Kidney epithelial cell (primary cell): ENCODE measurements around the gene LRRC7. TPM values are rescaled to one million over a fixed set of nuclear protein-coding genes. Genes with fewer than 3 reads are reported as not detected.
A peak's percentile ranks its signal among the peaks of the same experiment; 100 is the strongest.

Experiments
- DNase-seq: peaks from one replicate; pipeline ENCODE4 v3.0.0-alpha.2; 2010; ENCODE audit warnings: low read depth
- H3K27me3 ChIP-seq: 2 replicates; pipeline ENCODE4 v1.6.0; 2011; ENCODE audit warnings: low read length; ENCODE audit not compliant: control insufficient read depth, insufficient read depth
- H3K36me3 ChIP-seq: 2 replicates; pipeline ENCODE4 v1.5.1; 2011; ENCODE audit warnings: low read length; ENCODE audit not compliant: control insufficient read depth, insufficient read depth
- H3K4me3 ChIP-seq: 2 replicates; pipeline ENCODE4 v1.5.1; 2011; ENCODE audit warnings: low read depth, mild to moderate bottlenecking, control low read depth, low read length
- total RNA-seq: library from RNA; depleted of rRNA; stranded (reverse); fragments of >200 nt; gene quantifications from 2 replicates; pipeline ENCODE4 v1.2.3, GENCODE V29; 2015
- TF ChIP-seq, protein P1 (sequence below): IDR thresholded peaks from 2 replicates; pipeline ENCODE4 v1.5.1; 2011; ENCODE audit warnings: mild to moderate bottlenecking, moderate library complexity, low read length, control low read depth, inconsistent platforms; ENCODE audit not compliant: insufficient read depth, poor library complexity, severe bottlenecking

Gene LRRC7
- total RNA-seq, result 0.04 TPM in 1 of 2 replicates, not detected in the other

DNA sequence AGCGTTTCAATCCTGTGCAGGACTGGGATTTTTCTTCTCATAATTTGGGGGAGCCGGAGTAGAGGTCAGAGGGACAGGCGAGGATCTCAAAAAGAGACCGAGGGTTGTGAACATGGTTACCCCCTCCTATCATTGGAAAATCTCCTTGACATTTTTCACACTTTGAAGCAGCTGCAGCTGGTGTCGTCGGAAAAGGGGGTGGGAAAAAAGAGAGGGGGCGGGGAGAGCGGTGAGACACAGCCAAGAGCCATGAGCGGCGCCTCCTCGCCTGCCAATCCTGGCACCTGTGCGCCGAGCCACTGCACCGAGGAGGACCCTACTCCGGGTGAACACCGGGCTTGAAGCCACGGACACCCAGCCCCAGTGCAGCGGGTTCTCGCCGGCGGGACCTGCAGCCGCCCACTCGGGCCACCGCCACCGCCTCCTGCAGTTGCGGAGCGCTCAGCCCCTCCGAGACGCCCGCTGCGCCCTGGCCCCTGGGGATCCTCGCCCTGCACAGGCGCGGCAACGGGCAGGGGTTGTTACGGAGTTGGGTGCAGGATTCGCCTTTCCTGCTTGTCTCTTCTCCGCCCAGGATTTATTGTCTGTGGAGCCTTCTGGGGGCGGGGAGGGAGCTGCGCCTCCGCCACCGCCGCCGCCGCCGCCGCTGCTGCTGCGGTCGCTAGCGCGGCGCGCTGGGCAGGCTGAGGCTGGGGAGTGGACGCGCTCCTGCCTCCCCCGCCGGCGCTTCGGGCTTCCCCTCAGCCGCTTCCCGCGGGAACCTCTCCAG, at the start of gene LRRC7:
Gene LRRC7 (plus strand): TSS at position 271 of the 769 bp plus-strand sequence. CDS start 718 bp downstream, outside the sequence.
- no peak for DNase-seq
- TF ChIP-seq, protein P1, sequence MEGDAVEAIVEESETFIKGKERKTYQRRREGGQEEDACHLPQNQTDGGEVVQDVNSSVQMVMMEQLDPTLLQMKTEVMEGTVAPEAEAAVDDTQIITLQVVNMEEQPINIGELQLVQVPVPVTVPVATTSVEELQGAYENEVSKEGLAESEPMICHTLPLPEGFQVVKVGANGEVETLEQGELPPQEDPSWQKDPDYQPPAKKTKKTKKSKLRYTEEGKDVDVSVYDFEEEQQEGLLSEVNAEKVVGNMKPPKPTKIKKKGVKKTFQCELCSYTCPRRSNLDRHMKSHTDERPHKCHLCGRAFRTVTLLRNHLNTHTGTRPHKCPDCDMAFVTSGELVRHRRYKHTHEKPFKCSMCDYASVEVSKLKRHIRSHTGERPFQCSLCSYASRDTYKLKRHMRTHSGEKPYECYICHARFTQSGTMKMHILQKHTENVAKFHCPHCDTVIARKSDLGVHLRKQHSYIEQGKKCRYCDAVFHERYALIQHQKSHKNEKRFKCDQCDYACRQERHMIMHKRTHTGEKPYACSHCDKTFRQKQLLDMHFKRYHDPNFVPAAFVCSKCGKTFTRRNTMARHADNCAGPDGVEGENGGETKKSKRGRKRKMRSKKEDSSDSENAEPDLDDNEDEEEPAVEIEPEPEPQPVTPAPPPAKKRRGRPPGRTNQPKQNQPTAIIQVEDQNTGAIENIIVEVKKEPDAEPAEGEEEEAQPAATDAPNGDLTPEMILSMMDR, result no peak
- peak within 1 kb of the TSS; percentile 51 for H3K4me3 ChIP-seq
- H3K36me3 ChIP-seq, result no peaks in the 10 kb centered on the region
- H3K27me3 ChIP-seq, result peaks cover 21% of the 10 kb centered on the region

DNA sequence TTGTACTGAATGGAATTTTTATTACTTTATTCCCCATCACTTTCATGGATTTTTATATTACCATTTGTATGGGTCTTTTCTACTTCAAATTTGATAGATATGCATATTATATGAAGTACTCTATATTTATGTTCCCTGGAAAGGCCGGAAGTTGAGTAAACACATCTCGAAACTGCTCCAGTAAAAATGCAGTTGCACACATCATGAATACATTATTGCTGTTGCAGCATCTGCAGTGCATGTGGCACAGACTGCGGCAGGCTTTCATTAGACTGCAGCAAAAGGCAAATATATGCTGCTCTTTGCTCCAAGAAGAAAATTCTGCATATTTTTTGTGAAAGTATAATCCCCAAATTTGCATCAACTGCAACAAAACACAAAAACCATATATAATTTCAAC, 48.7 kb upstream of the LRRC7 start:
- Histone ChIP-seq H3K36me3 (no peaks in the 10 kb centered on the region), H3K4me3 (no peak overlapping the region), H3K27me3 (no peaks in the 10 kb centered on the region)
- DNase-seq, result no peak
- TF ChIP-seq, protein P1, result no peak

DNA sequence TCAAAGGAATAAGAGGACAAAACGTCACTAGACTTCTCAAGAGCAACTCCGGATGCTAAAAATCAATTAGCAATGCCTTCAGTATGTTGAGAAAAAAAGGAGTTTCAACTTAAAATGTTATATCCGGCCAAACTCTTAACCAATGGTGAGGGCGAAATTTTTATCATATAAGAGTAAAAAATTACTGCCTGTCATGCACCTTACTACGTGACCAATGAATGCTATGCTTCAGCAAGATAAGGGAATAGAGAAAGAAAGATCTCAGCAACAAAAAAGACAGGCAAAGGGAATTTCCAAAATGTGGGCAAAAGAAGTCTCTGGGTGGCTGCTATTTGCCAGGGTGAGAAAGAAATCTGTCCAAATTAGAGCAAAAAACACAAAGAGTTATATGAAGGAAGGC, 47.4 kb upstream of the LRRC7 start:
- no peaks in the 10 kb centered on the region for H3K27me3 ChIP-seq
- no peak for DNase-seq
- TF ChIP-seq, protein P1, result no peak

DNA sequence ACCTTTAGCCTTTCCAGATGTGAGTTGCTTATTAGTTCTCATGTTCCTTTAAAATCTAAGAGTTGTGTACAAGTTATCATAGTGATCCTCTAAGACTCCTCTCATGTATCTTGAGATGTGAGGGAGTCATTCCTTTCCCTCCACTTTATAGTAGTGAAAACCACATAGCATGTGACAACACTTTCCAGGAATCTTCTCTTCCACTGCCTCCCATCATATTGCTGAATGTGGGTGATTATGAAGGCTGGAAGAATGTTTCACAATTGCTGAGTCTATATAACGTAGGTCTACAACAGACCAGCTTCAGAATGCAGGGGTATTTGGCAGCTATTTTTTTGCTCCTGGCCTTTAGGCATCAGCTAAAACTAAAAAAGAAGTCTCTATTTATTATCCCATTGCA, 44.7 kb upstream of the LRRC7 start:
- H3K36me3 ChIP-seq, result no peaks in the 10 kb centered on the region
- DNase-seq, result peak; percentile 60
- H3K4me3 ChIP-seq, result no peak overlapping the region
- H3K27me3 ChIP-seq, result no peaks in the 10 kb centered on the region
- TF ChIP-seq, protein P1, result no peak

More for the DNA sequence above, 47.4 kb upstream of the LRRC7 start:
- H3K36me3 ChIP-seq, result no peaks in the 10 kb centered on the region
- H3K4me3 ChIP-seq, result no peak overlapping the region

DNA sequence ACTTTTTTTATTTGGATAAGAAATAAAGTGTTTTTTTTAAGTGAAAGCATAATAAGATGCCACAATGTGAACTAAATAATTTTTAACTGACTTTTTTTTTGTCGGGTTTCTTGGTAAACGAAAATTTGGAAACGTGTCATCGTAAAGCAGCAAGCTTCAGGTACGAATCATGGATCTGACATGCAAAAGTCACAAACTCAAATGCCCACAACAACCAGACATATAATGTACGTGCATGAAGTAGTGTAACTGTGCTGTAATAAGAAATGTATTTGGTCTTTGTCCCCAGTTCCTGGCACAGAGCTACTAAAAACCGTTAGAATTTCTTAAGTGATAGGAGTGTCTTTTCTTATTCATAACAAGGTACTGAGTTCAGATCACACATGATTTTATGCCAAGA, 44.3 kb upstream of the LRRC7 start:
- TF ChIP-seq, protein P1, result no peak
- H3K27me3 ChIP-seq, result no peaks in the 10 kb centered on the region
- no peak overlapping the region for H3K4me3 ChIP-seq
- no peaks in the 10 kb centered on the region for H3K36me3 ChIP-seq
- no peak for DNase-seq

DNA sequence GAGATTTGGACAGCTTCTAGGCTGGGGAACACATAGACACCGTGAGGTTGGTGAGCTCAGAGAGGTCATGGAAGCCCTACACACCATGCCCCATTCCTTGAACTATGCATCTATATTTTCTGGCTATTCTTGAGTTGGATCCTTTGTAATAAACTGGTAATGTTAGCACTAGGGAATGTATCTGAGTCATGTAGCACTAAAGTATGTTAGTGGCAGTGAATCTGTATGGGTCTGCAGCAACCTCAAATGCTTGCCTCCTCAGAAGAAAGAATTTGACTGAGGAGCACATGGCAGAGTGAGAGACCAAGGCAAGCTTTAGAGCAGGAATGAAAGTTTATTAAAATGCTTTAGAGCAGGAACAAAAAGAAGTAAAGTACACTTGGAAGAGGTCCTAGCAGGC, 43.7 kb upstream of the LRRC7 start:
- TF ChIP-seq, protein P1, result no peak
- Histone ChIP-seq H3K4me3 (no peak overlapping the region), H3K27me3 (no peaks in the 10 kb centered on the region), H3K36me3 (no peaks in the 10 kb centered on the region)
- DNase-seq, result no peak
